Measurements from ENCODE around the gene CTTNBP2NL.

The CTTNBP2NL gene

GRCh38 chr1:112395821-112396652, at the start of gene CTTNBP2NL:
CTTNBP2NL (plus strand) TSS chr1:112396214; CDS start chr1:112416166, 19,952 bp downstream.
- peak; percentile 93 for DNase-seq

- no peak for DNase-seq
Measured at GRCh38 chr1:112346801-112347350, 49.1 kb upstream of the CTTNBP2NL start.

GRCh38 chr1:112356765-112357164, 39.2 kb upstream of the CTTNBP2NL start:
- no peak for DNase-seq

- no peak for DNase-seq
Measured at GRCh38 chr1:112357467-112357866, 38.5 kb upstream of the CTTNBP2NL start.

- DNase-seq = no peak
Measured at GRCh38 chr1:112358061-112358770, 37.8 kb upstream of the CTTNBP2NL start.

GRCh38 chr1:112358798-112359408, 37.1 kb upstream of the CTTNBP2NL start:
- no peak for DNase-seq

- no peak for DNase-seq
Measured at GRCh38 chr1:112359961-112360767, 35.9 kb upstream of the CTTNBP2NL start.

GRCh38 chr1:112363636-112364035, 32.4 kb upstream of the CTTNBP2NL start:
- DNase-seq = no peak

- no peak for DNase-seq
Measured at GRCh38 chr1:112368198-112368597, 27.8 kb upstream of the CTTNBP2NL start.

- peak; percentile 44 for DNase-seq
Measured at GRCh38 chr1:112369392-112370285, 26.4 kb upstream of the CTTNBP2NL start.

GRCh38 chr1:112370996-112371395, 25.0 kb upstream of the CTTNBP2NL start:
- no peak for DNase-seq

- DNase-seq = no peak
Measured at GRCh38 chr1:112371775-112372174, 24.2 kb upstream of the CTTNBP2NL start.

- DNase-seq = no peak
Measured at GRCh38 chr1:112373806-112374205, 22.2 kb upstream of the CTTNBP2NL start.

GRCh38 chr1:112375701-112376100, 20.3 kb upstream of the CTTNBP2NL start:
- no peak for DNase-seq

GRCh38 chr1:112380356-112380755, 15.7 kb upstream of the CTTNBP2NL start:
- no peak for DNase-seq

- DNase-seq = no peak
Measured at GRCh38 chr1:112381324-112382076, 14.5 kb upstream of the CTTNBP2NL start.

- no peak for DNase-seq
Measured at GRCh38 chr1:112383759-112384370, 12.1 kb upstream of the CTTNBP2NL start.

- no peak for DNase-seq
Measured at GRCh38 chr1:112386024-112386723, 9.8 kb upstream of the CTTNBP2NL start.

GRCh38 chr1:112386731-112387346, 9.2 kb upstream of the CTTNBP2NL start:
- no peak for DNase-seq

All from NCI-H748 treated with DMSO at 0.1 percent for 48 hours (cell line).